ENCODE data around the gene NOTCH1.

- no peak for TF ChIP-seq POLR2AphosphoS5 (IDR thresholded peaks at IDR 0.05; ENCODE audit: borderline replicate concordance, low read depth, low read length)
- no peak for TF ChIP-seq EZH2 (IDR thresholded peaks at IDR 0.05)
Observed at GRCh38 chr9:136518623-136519022, 27.2 kb downstream of the NOTCH1 start.

Data from SK-N-MC (cell line).